Measurements from ENCODE around the gene NID1.
A peak's percentile ranks its signal among the peaks of the same experiment; 100 is the strongest.
"Not testable (repeated sequence)": the region's sequence is repeated elsewhere in the genome, so short reads cannot be mapped to it uniquely, and the experiment has no call there.

Gene NID1

DNA sequence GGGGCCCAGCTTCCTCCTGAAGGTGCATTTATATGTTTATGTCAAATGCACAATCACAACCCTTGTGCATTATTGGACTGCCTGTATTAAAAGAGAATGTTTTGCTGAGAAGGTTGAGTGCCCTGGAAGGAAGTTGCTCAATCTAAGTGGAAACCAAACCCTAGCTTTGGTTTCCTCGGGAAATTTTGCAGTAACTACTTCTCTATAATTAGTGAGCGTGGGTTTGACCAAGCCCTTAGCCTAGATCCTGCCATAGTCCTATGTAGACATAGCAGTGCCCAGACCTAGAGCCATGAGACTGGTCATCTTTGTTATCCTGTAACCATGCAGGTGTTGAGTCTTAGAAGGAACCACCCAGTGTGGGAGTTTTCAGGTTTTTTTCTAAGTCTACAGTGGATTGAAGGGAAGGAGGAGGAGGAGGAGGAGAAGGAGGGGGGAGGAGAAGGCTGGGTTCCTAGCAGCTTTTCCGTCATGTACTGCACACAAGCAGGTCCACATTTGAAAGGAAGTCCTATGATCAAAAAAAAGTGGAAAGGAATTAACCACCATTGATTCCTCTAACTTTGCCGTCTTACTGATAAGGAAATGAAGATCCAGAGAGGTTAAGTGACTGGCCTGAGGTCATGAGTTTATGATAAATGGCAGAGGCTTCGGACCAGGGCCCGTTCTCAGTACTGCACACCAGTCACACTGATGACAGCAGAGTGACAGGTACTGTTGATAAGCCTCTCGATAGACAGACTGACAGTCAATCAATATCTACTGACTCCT is 126.0 kb downstream of the NID1 start:
- DNase-seq (ENCODE audit: low spot score) = no peak

DNA sequence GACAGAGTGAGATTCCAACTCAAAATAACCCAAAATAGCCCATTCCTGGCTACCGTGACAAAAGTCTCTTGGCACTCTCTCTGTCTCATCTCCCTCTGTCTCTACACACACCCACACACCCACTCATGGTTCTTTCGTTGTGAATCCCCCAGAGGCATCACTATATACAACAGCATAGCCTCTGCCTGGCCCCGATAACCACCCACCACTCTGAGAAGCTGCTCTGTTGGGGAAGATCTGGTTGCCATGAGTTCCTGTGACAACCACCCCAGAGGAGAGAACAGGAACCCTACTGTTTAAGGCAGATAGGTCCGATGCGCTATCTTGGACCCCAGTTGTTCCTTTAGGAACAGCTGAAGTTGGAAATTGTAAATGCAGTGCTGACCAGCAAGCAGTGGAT is 127.8 kb downstream of the NID1 start:
- DNase-seq (ENCODE audit: low spot score) = peak; percentile 61

- peak; percentile 76 for DNase-seq (ENCODE audit: low spot score)
Observed at GRCh38 chr1:235935235-235936225, 129.4 kb downstream of the NID1 start.

DNA sequence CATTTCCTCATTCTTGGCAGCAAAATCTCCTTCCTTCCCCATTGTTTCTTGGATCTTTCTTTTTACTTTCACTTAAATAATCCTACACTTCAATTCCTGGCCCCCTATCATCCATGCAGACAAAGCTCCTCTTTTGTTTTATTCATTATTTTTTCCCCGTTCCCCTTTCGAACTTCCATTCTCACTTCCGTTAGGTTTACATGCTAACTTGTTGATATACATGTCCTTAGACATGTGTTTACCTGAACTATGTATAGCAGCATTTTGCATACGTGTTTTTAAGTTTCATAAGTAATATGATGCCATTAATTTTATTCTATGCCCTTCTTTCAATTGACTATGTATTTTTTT is 131.1 kb downstream of the NID1 start:
- DNase-seq (ENCODE audit: low spot score) = no peak

- no peak for DNase-seq (ENCODE audit: low spot score)
Observed at GRCh38 chr1:235933017-235933765, 131.7 kb downstream of the NID1 start.

DNA sequence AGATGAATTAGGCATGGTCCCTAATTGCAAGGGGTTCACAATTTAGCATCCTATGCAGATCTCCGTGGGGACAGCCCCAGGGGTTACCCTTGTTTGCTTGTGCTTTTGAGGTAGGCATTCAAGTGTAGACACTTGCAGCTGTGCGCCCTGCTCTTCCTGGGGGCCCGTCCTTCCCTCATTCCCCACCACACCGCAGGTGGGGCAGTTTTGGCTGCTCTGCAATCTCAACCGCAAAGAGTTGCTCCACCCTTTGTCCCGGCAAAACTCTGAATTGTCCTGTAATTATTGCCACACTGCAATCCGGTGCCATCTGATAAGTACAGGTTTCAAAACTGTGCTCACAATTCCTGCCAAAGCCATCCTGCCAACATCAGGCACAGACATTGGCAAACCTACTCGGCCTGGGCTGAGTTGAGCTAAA is 132.8 kb downstream of the NID1 start:
- no peak for DNase-seq (ENCODE audit: low spot score)

DNA sequence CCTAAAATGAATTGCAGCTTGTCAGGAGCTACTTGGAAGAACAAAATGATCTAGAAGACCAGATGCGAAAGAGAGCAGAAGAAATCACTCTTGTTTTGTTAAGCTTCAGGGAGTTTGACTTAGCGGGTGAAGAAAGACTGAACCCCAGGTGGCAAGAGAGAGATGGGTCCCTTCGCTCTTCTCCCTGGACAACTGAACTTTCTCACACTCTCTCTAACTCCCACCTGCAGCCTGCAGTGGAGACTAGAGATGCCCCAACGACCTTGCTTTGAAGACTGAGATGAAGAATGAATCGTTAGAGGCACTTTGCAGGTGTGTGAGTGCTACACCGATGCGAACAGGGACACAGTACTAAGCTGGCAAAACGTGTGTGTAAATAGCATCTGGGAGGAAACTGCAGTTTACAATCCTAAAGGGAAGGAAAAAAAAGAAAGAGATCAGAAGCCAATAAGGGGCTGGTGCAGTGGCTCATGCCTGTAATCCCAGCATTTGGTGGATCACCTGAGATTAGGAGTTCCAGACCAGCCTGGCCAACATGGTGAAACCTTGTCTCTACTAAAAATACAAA is 133.6 kb downstream of the NID1 start:
- DNase-seq (ENCODE audit: low spot score) = no peak

- DNase-seq (ENCODE audit: low spot score) = no peak
Observed at GRCh38 chr1:235930543-235930942, 134.3 kb downstream of the NID1 start.

DNA sequence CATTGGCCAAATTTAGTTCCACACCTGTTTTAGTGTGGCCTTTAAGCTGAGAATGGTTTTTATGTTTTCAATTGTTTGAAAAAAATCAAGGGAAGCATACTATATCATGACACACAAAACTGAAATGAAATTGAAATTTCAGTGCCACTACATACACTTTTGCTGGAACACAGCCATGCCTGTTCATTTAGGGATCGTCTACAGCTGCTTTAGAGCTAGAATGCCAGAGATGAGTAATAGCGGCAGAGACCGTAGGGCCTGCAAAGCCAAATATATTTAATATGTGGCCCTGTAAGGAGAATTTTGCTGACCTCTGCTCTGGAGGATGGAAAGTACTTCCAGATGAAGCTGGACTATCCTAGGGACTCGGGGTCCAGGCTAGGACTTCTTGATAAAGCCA is 135.7 kb downstream of the NID1 start:
- peak; percentile 61 for DNase-seq (ENCODE audit: low spot score)

- no peak for DNase-seq (ENCODE audit: low spot score)
Observed at GRCh38 chr1:235928197-235928596, 136.7 kb downstream of the NID1 start.

GRCh38 chr1:235927551-235927950 is 137.3 kb downstream of the NID1 start:
- DNase-seq (ENCODE audit: low spot score) = not testable (repeated sequence)
